Hepatocyte (in vitro differentiated cells): ENCODE results near the gene CXADR. TPM values are rescaled to one million over a fixed set of nuclear protein-coding genes. Genes with fewer than 3 reads are reported as not detected.
A peak's percentile ranks its signal among the peaks of the same experiment; 100 is the strongest.

Experiments used
- DNase-seq: peaks from one replicate; pipeline ENCODE4 v3.0.0-alpha.2; 2016; ENCODE audit warnings: low spot score
- H2AFZ ChIP-seq: fragments of 200-600 bp; sonication (generic); 2 replicates; pipeline ENCODE4 v1.6.0; 2016; ENCODE audit warnings: antibody characterized with exemption, mild to moderate bottlenecking
- H3K27ac ChIP-seq: fragments of 200-600 bp; sonication (generic); 2 replicates; pipeline ENCODE4 v1.5.1; 2016; ENCODE audit warnings: mild to moderate bottlenecking
- H3K27me3 ChIP-seq: fragments of 200-600 bp; sonication (generic); 2 replicates; pipeline ENCODE4 v1.6.1; 2016
- H3K36me3 ChIP-seq: fragments of 200-600 bp; sonication (generic); replicated peaks from 2 replicates; pipeline ENCODE4 v1.5.1; 2016; ENCODE audit warnings: low read depth; ENCODE audit not compliant: insufficient read depth
- H3K4me1 ChIP-seq: fragments of 200-600 bp; sonication (generic); 2 replicates; pipeline ENCODE4 v1.5.1; 2016; ENCODE audit warnings: mild to moderate bottlenecking, moderate library complexity; ENCODE audit not compliant: insufficient read depth
- H3K4me2 ChIP-seq: fragments of 200-600 bp; sonication (generic); 2 replicates; pipeline ENCODE4 v1.6.0; 2016
- H3K4me3 ChIP-seq: fragments of 200-600 bp; sonication (generic); 2 replicates; pipeline ENCODE4 v1.5.1; 2016; ENCODE audit warnings: mild to moderate bottlenecking
- H3K79me2 ChIP-seq: fragments of 200-600 bp; sonication (generic); 2 replicates; pipeline ENCODE4 v1.6.0; 2017; ENCODE audit warnings: mild to moderate bottlenecking
- H3K9me2 ChIP-seq: fragments of 200-600 bp; sonication (generic); replicated peaks from 2 replicates; pipeline ENCODE4 v1.6.0; 2017; ENCODE audit warnings: mild to moderate bottlenecking; ENCODE audit not compliant: insufficient read depth
- H3K9me3 ChIP-seq: fragments of 200-600 bp; sonication (generic); 2 replicates; pipeline ENCODE4 v1.5.1; 2016; ENCODE audit warnings: low read depth, mild to moderate bottlenecking
- H4K20me1 ChIP-seq: fragments of 200-600 bp; sonication (generic); 2 replicates; pipeline ENCODE4 v1.6.0; 2016; ENCODE audit warnings: mild to moderate bottlenecking; ENCODE audit not compliant: insufficient read depth, poor library complexity, severe bottlenecking
- CTCF ChIP-seq: fragments of 200-600 bp; sonication (generic); IDR thresholded peaks from 2 replicates; pipeline ENCODE4 v1.5.1; 2016; ENCODE audit warnings: antibody characterized with exemption, mild to moderate bottlenecking; ENCODE audit not compliant: poor library complexity
- EZH2 ChIP-seq: fragments of 200-600 bp; sonication (generic); IDR thresholded peaks from 2 replicates; pipeline ENCODE4 v1.6.1; 2016; ENCODE audit warnings: antibody characterized with exemption, mild to moderate bottlenecking, borderline replicate concordance
- EZH2phosphoT487 ChIP-seq: fragments of 200-600 bp; sonication (generic); IDR thresholded peaks from one replicate; pipeline ENCODE4 v1.6.1; 2018; ENCODE audit warnings: antibody characterized with exemption, mild to moderate bottlenecking, low read depth, moderate library complexity; ENCODE audit not compliant: unreplicated experiment, severe bottlenecking
- WGBS: methylation state at CpG from one replicate; pipeline ENCODE4 v1.1.6; 2016; ENCODE audit warnings: low lambda C conversion rate; ENCODE audit errors: missing lambda C conversion rate; 5-methylcytosine and 5-hydroxymethylcytosine counted together
- polyA plus RNA-seq: library from polyadenylated mRNA; unstranded; fragments of >200 nt; fragmentation: Nextera tagmentation; extraction: Ambion mirVana; gene quantifications from 2 replicates; pipeline ENCODE4 v1.2.1, GENCODE V29; 2016
- total RNA-seq: library from RNA; depleted of rRNA; stranded (reverse); fragments of >200 nt; gene quantifications from 2 replicates; pipeline ENCODE4 v1.2.3, GENCODE V29; 2014

CXADR gene
- total and polyA plus RNA-seq, 2 experiments from 2014 or later = 75.0 to 93.4 TPM

GRCh38 chr21:17554679-17555465 is 42.0 kb downstream of the CXADR start:
- Histone ChIP-seq H3K79me2 (peaks cover 45% of the 10 kb centered on the region), H3K9me3 (no peaks in the 10 kb centered on the region), H3K4me3 (no peak overlapping the region), H3K4me2 (no peak overlapping the region), H2AFZ (no peak overlapping the region), H3K9me2 (no peaks in the 10 kb centered on the region), H3K27ac (no peak overlapping the region), H3K27me3 (no peaks in the 10 kb centered on the region), H3K36me3 (no peaks in the 10 kb centered on the region), H3K4me1 (peaks cover 4% of the 10 kb centered on the region), H4K20me1 (peaks cover 3% of the 10 kb centered on the region)
- WGBS = 56% methylated on average over 6 of the region's 6 CpGs
- no peak for DNase-seq
- TF ChIP-seq EZH2phosphoT487 (no peak), EZH2 (no peak), CTCF (peak; percentile 30)

- peaks cover 33% of the 10 kb centered on the region for H3K79me2 ChIP-seq
- H3K4me2 ChIP-seq = peak overlapping the region; percentile 30
- no peak overlapping the region for H2AFZ ChIP-seq
- H3K36me3 ChIP-seq = no peaks in the 10 kb centered on the region
- TF ChIP-seq EZH2 (no peak), EZH2phosphoT487 (no peak), CTCF (no peak)
- 50% methylated on average over 5 of the region's 5 CpGs for WGBS
- H4K20me1 ChIP-seq = peaks cover 3% of the 10 kb centered on the region
- H3K9me3 ChIP-seq = no peaks in the 10 kb centered on the region
- H3K9me2 ChIP-seq = no peaks in the 10 kb centered on the region
- peaks cover 5% of the 10 kb centered on the region for H3K4me1 ChIP-seq
- H3K27me3 ChIP-seq = no peaks in the 10 kb centered on the region
- H3K27ac ChIP-seq = no peak overlapping the region
- DNase-seq = no peak
- no peak overlapping the region for H3K4me3 ChIP-seq
Measured at GRCh38 chr21:17560377-17561025, 47.7 kb downstream of the CXADR start.

- H3K4me3 ChIP-seq = no peak overlapping the region
- no peaks in the 10 kb centered on the region for H3K4me1 ChIP-seq
- H4K20me1 ChIP-seq = no peaks in the 10 kb centered on the region
- TF ChIP-seq CTCF (no peak), EZH2phosphoT487 (no peak), EZH2 (no peak)
- H2AFZ ChIP-seq = no peak overlapping the region
- H3K27ac ChIP-seq = no peak overlapping the region
- no peak for DNase-seq
- no peaks in the 10 kb centered on the region for H3K9me3 ChIP-seq
- H3K27me3 ChIP-seq = no peaks in the 10 kb centered on the region
- no peak overlapping the region for H3K4me2 ChIP-seq
- 77% methylated on average over 9 of the region's 9 CpGs for WGBS
- H3K79me2 ChIP-seq = peaks cover 2% of the 10 kb centered on the region
- H3K36me3 ChIP-seq = no peaks in the 10 kb centered on the region
- H3K9me2 ChIP-seq = no peaks in the 10 kb centered on the region
Measured at GRCh38 chr21:17570786-17571185, 57.9 kb downstream of the CXADR start.
